GM19372 (cell line): Measurements from ENCODE around the gene SYMPK.

ENCODE experiments used
- ATAC-seq: cut with Tn5 transposase; IDR thresholded peaks from one replicate; pipeline ENCODE4 v1.9.1; 2021; ENCODE audit warnings: mild to moderate bottlenecking, low read depth, moderate library complexity; ENCODE audit not compliant: unreplicated experiment

The SYMPK gene

GRCh38 chr19:45768655-45768983 is 94.3 kb downstream of the SYMPK start:
- ATAC-seq = no peak

GRCh38 chr19:45767881-45768654 is 94.9 kb downstream of the SYMPK start:
- ATAC-seq = no peak

GRCh38 chr19:45767410-45767880 is 95.5 kb downstream of the SYMPK start:
- no peak for ATAC-seq

DNA sequence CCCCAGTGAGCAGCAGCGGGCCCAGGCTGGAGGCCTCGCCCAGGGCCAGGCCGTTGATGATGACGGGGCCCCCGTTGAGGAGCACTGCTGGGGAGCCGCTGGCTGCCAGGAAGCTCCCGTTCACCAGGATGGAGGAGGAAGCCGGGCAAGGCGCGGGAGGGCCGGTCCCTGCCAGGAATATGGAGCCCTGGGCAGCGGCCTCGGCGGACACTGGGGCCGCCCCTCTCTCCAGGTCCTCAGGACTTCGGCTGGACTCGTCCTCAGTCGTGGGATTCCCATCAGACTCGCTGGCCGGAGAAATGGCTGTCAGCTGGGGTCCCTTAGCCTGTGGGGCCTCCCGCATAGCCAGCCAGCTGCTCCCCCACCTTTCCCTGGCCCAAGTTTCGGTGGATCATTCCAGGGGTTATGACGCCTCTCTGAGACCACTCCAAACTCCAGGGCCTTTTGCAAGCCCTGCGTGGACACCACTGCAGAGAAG is 96.0 kb downstream of the SYMPK start:
- no peak for ATAC-seq

GRCh38 chr19:45766296-45766868 is 96.6 kb downstream of the SYMPK start:
- ATAC-seq = no peak

DNA sequence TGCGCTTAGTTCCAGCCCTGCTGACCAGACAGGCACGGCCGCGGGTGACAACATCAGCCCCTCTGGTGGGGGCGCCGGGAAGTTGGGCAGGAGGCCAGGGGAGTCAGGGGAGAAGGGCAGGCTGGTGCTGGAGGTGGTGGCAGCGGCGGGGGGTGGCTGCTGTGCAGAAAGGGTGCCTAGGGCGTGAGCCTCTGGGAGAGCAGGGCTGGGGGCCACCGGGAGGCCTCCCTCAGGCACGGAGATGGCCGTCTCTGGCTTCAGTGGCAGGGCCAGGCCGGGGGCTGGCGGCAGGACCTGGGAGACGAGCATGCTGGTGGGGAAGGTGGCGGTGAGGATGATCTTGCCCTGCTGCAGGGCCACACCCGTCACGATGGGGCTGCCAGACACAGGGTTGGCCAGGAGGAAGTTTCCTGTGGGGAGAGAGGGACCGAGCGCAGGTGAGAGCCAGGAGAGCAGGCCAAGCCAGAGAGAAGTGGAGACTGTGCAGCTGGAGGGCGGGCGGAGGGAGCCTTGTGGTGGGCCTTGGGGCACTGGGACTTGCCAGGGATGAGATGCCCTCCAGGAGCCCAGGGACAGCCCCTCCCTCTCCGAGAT is 97.1 kb downstream of the SYMPK start:
- no peak for ATAC-seq
